Measurements from ENCODE around the gene FBXW9.
"Not testable (repeated sequence)": the region's sequence is repeated elsewhere in the genome, so short reads cannot be mapped to it uniquely, and the experiment has no call there.

The FBXW9 gene

GRCh38 chr19:12647490-12648071 lies 48.9 kb downstream of the FBXW9 start:
- DNase-seq = no peak

- DNase-seq = no peak
These were observed 49.4 kb downstream of the FBXW9 start for GRCh38 chr19:12647047-12647446.

- DNase-seq = no peak
These were observed 49.9 kb downstream of the FBXW9 start for GRCh38 chr19:12646551-12646950.

- DNase-seq = not testable (repeated sequence)
These were observed 52.7 kb downstream of the FBXW9 start for GRCh38 chr19:12643716-12644115.

GRCh38 chr19:12642506-12642905 lies 53.9 kb downstream of the FBXW9 start:
- no peak for DNase-seq

GRCh38 chr19:12641456-12641855 lies 55.0 kb downstream of the FBXW9 start:
- no peak for DNase-seq

- DNase-seq = peak; percentile 30
These were observed 56.4 kb downstream of the FBXW9 start for GRCh38 chr19:12639901-12640613.
